ENCODE measurements around the gene CENPP.
A peak's percentile ranks its signal among the peaks of the same experiment; 100 is the strongest.

The CENPP gene

GRCh38 chr9:92440751-92441046, 114.9 kb downstream of the CENPP start:
- Histone ChIP-seq H3K9me3 (ENCODE audit: control insufficient read depth, low read length) (no peaks in the 10 kb centered on the region), H3K27ac (ENCODE audit: low read depth, low read length, severe bottlenecking) (no peak overlapping the region), H3K4me3 (ENCODE audit: extremely low read depth, insufficient read depth, low read length, poor library complexity, severe bottlenecking) (no peak overlapping the region), H3K4me1 (ENCODE audit: control insufficient read depth, insufficient read depth, low read length, poor library complexity, severe bottlenecking) (no peaks in the 10 kb centered on the region), H3K36me3 (ENCODE audit: control insufficient read depth, insufficient read depth, low read length) (no peaks in the 10 kb centered on the region)
- WGBS, 2 experiments (ENCODE audit: insufficient coverage in 2 of 2) = 89% methylated on average over 3 of the region's 6 CpGs; no CpG with 5 or more reads in 1 of the 2 experiments

GRCh38 chr9:92444841-92445240, 119.1 kb downstream of the CENPP start:
- Histone ChIP-seq H3K36me3 (ENCODE audit: control insufficient read depth, insufficient read depth, low read length) (no peaks in the 10 kb centered on the region), H3K27ac (ENCODE audit: low read depth, low read length, severe bottlenecking) (no peak overlapping the region), H3K4me1 (ENCODE audit: control insufficient read depth, insufficient read depth, low read length, poor library complexity, severe bottlenecking) (peaks cover 7% of the 10 kb centered on the region), H3K9me3 (ENCODE audit: control insufficient read depth, low read length) (no peaks in the 10 kb centered on the region), H3K4me3 (ENCODE audit: extremely low read depth, insufficient read depth, low read length, poor library complexity, severe bottlenecking) (no peak overlapping the region)
- 87 to 98% methylated on average over 4 of the region's 4 CpGs for WGBS, 2 experiments (ENCODE audit: insufficient coverage in 2 of 2)

GRCh38 chr9:92446536-92446935, 120.8 kb downstream of the CENPP start:
- no peaks in the 10 kb centered on the region for H3K9me3 ChIP-seq (ENCODE audit: control insufficient read depth, low read length)
- H3K27ac ChIP-seq (ENCODE audit: low read depth, low read length, severe bottlenecking) = no peak overlapping the region
- H3K4me3 ChIP-seq (ENCODE audit: extremely low read depth, insufficient read depth, low read length, poor library complexity, severe bottlenecking) = no peak overlapping the region

GRCh38 chr9:92455217-92455616, 129.5 kb downstream of the CENPP start:
- Histone ChIP-seq H3K9me3 (ENCODE audit: control insufficient read depth, low read length) (no peaks in the 10 kb centered on the region), H3K27ac (ENCODE audit: low read depth, low read length, severe bottlenecking) (no peak overlapping the region), H3K4me3 (ENCODE audit: extremely low read depth, insufficient read depth, low read length, poor library complexity, severe bottlenecking) (no peak overlapping the region), H3K4me1 (ENCODE audit: control insufficient read depth, insufficient read depth, low read length, poor library complexity, severe bottlenecking) (no peaks in the 10 kb centered on the region), H3K36me3 (ENCODE audit: control insufficient read depth, insufficient read depth, low read length) (no peaks in the 10 kb centered on the region)
- 75% methylated on average over 2 of the region's 3 CpGs; no CpG with 5 or more reads in 1 of the 2 experiments for WGBS, 2 experiments (ENCODE audit: insufficient coverage in 2 of 2)

More at GRCh38 chr9:92446536-92446935, 120.8 kb downstream of the CENPP start:
- H3K4me1 ChIP-seq (ENCODE audit: control insufficient read depth, insufficient read depth, low read length, poor library complexity, severe bottlenecking) = peaks cover 7% of the 10 kb centered on the region
- H3K36me3 ChIP-seq (ENCODE audit: control insufficient read depth, insufficient read depth, low read length) = no peaks in the 10 kb centered on the region

GRCh38 chr9:92457576-92457975, 131.8 kb downstream of the CENPP start:
- no CpG with 5 or more reads among the region's 4 CpGs for WGBS, 2 experiments (ENCODE audit: insufficient coverage in 2 of 2)
- no peaks in the 10 kb centered on the region for H3K36me3 ChIP-seq (ENCODE audit: control insufficient read depth, insufficient read depth, low read length)
- H3K4me1 ChIP-seq (ENCODE audit: control insufficient read depth, insufficient read depth, low read length, poor library complexity, severe bottlenecking) = no peaks in the 10 kb centered on the region
- no peaks in the 10 kb centered on the region for H3K9me3 ChIP-seq (ENCODE audit: control insufficient read depth, low read length)
- no peak overlapping the region for H3K27ac ChIP-seq (ENCODE audit: low read depth, low read length, severe bottlenecking)
- no peak overlapping the region for H3K4me3 ChIP-seq (ENCODE audit: extremely low read depth, insufficient read depth, low read length, poor library complexity, severe bottlenecking)

DNA sequence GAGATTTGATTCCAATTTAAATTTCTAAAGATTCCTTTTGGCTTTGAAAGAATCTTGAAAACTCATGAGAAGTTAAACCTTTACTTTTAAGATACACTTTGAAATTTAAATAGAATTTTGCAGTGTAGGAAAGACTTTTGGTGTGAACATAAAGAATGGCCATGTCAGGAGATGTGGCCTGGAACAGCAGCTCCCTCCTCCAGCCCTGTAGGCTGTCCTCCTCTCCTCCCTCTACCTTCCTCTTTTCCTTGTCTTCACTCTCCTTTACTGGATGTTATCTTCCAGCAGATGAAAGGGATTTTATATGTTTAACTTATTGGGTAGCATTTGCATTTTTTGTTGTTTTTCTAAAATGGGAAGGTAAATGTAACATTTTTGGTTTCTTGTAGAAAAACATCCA, 137.6 kb downstream of the CENPP start:
- Histone ChIP-seq H3K27ac (ENCODE audit: low read depth, low read length, severe bottlenecking) (peak overlapping the region; percentile 19), H3K9me3 (ENCODE audit: control insufficient read depth, low read length) (no peaks in the 10 kb centered on the region), H3K36me3 (ENCODE audit: control insufficient read depth, insufficient read depth, low read length) (no peaks in the 10 kb centered on the region), H3K4me3 (ENCODE audit: extremely low read depth, insufficient read depth, low read length, poor library complexity, severe bottlenecking) (no peak overlapping the region), H3K4me1 (ENCODE audit: control insufficient read depth, insufficient read depth, low read length, poor library complexity, severe bottlenecking) (peaks cover 25% of the 10 kb centered on the region)

DNA sequence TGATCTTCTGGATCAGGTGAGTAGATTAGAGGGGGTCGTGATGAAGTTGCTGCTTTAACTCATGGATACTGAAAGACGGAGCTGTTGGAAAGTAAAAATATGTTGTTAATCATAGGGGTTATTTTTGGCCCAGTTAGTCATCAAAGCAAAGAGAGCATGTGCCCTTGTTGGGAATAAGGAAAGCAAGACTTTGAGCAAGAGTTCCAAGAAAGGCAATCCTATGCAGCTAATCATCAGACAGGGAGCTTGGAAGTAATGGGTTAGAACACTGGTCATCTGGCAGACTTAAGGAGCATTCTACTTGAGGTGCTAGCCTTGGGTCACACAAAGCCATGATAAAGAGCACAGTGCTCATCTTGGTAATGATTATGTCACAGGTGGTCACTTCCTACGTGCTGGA, 138.2 kb downstream of the CENPP start:
- no peaks in the 10 kb centered on the region for H3K36me3 ChIP-seq (ENCODE audit: control insufficient read depth, insufficient read depth, low read length)
- no peak overlapping the region for H3K4me3 ChIP-seq (ENCODE audit: extremely low read depth, insufficient read depth, low read length, poor library complexity, severe bottlenecking)
- peaks cover 25% of the 10 kb centered on the region for H3K4me1 ChIP-seq (ENCODE audit: control insufficient read depth, insufficient read depth, low read length, poor library complexity, severe bottlenecking)
- no peak overlapping the region for H3K27ac ChIP-seq (ENCODE audit: low read depth, low read length, severe bottlenecking)
- H3K9me3 ChIP-seq (ENCODE audit: control insufficient read depth, low read length) = no peaks in the 10 kb centered on the region
- 70 to 85% methylated on average over 2 to 3 of the region's 3 CpGs for WGBS, 2 experiments (ENCODE audit: insufficient coverage in 2 of 2)

GRCh38 chr9:92467041-92467440, 141.3 kb downstream of the CENPP start:
- Histone ChIP-seq H3K27ac (ENCODE audit: low read depth, low read length, severe bottlenecking) (no peak overlapping the region), H3K4me1 (ENCODE audit: control insufficient read depth, insufficient read depth, low read length, poor library complexity, severe bottlenecking) (peaks cover 25% of the 10 kb centered on the region), H3K4me3 (ENCODE audit: extremely low read depth, insufficient read depth, low read length, poor library complexity, severe bottlenecking) (no peak overlapping the region), H3K9me3 (ENCODE audit: control insufficient read depth, low read length) (no peaks in the 10 kb centered on the region), H3K36me3 (ENCODE audit: control insufficient read depth, insufficient read depth, low read length) (no peaks in the 10 kb centered on the region)
- WGBS, 2 experiments (ENCODE audit: insufficient coverage in 2 of 2) = 100% methylated on average over 1 of the region's 1 CpG

DNA sequence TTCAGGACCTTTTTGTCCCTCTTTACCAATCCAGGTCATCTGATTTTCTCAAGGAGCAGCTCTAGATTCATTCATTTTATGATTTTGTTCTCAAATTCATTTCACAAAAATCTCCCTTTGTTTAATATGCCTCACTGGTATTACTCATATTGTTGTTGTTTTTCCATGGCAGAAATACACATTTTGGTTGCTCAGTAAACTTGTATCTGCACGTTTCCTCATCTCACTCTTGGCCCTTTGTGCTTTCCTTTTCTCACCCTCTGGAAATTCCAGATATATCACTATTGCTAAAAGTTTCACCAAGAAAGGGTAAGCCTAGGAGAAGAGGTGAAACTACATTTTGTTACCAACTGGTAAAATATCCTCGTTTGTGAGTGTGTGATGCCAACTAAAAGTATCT, 141.8 kb downstream of the CENPP start:
- Histone ChIP-seq H3K4me3 (ENCODE audit: extremely low read depth, insufficient read depth, low read length, poor library complexity, severe bottlenecking) (no peak overlapping the region), H3K27ac (ENCODE audit: low read depth, low read length, severe bottlenecking) (no peak overlapping the region), H3K36me3 (ENCODE audit: control insufficient read depth, insufficient read depth, low read length) (no peaks in the 10 kb centered on the region), H3K9me3 (ENCODE audit: control insufficient read depth, low read length) (no peaks in the 10 kb centered on the region), H3K4me1 (ENCODE audit: control insufficient read depth, insufficient read depth, low read length, poor library complexity, severe bottlenecking) (peaks cover 25% of the 10 kb centered on the region)
- 100% methylated on average over 1 to 2 of the region's 2 CpGs for WGBS, 2 experiments (ENCODE audit: insufficient coverage in 2 of 2)

DNA sequence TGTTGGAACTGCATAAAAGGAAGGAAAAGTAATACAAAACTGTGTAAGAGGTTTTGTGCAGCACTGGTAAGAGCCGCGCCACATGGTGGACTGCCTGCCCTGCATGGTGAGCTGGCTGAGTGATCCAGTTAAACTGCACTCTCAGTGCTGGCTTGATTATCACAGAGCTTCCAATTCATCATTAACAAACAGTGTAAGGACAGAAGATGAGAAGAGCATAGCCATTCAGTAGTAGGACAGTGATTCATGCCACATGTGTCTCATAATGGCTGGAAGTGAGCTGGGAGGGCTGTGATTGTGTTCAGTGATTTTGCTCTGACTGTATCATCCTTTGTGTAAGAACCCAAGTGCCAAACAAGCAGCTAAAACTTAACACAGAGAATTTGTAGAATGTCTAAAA, 142.5 kb downstream of the CENPP start:
- H3K9me3 ChIP-seq (ENCODE audit: control insufficient read depth, low read length) = no peaks in the 10 kb centered on the region
- H3K27ac ChIP-seq (ENCODE audit: low read depth, low read length, severe bottlenecking) = no peak overlapping the region
- H3K36me3 ChIP-seq (ENCODE audit: control insufficient read depth, insufficient read depth, low read length) = no peaks in the 10 kb centered on the region
- H3K4me1 ChIP-seq (ENCODE audit: control insufficient read depth, insufficient read depth, low read length, poor library complexity, severe bottlenecking) = peaks cover 20% of the 10 kb centered on the region
- WGBS, 2 experiments (ENCODE audit: insufficient coverage in 2 of 2) = 90 to 100% methylated on average over 1 to 2 of the region's 2 CpGs
- no peak overlapping the region for H3K4me3 ChIP-seq (ENCODE audit: extremely low read depth, insufficient read depth, low read length, poor library complexity, severe bottlenecking)

DNA sequence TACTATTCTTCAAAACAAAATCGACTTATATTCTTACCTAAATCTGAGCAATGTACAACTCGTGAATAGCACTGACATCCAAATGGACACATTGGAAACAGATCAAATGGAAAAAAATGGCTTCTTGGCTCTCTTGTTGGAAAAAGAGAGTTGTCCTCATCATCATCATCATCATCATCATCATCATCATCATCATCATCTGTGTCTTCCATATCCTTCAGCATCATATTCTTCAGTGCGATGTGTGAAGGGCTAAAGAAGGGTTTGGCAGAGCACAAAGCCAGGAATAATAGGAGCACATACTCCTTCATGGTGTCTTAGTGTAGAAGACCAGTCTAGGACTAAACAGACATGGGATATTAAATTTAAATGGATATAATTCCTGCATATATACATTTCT, 148.8 kb downstream of the CENPP start:
- WGBS, 2 experiments (ENCODE audit: insufficient coverage in 2 of 2) = 100% methylated on average over 2 of the region's 3 CpGs
- H3K36me3 ChIP-seq (ENCODE audit: control insufficient read depth, insufficient read depth, low read length) = no peaks in the 10 kb centered on the region
- no peak overlapping the region for H3K27ac ChIP-seq (ENCODE audit: low read depth, low read length, severe bottlenecking)
- H3K4me1 ChIP-seq (ENCODE audit: control insufficient read depth, insufficient read depth, low read length, poor library complexity, severe bottlenecking) = peaks cover 1% of the 10 kb centered on the region
- no peaks in the 10 kb centered on the region for H3K9me3 ChIP-seq (ENCODE audit: control insufficient read depth, low read length)
- H3K4me3 ChIP-seq (ENCODE audit: extremely low read depth, insufficient read depth, low read length, poor library complexity, severe bottlenecking) = no peak overlapping the region

DNA sequence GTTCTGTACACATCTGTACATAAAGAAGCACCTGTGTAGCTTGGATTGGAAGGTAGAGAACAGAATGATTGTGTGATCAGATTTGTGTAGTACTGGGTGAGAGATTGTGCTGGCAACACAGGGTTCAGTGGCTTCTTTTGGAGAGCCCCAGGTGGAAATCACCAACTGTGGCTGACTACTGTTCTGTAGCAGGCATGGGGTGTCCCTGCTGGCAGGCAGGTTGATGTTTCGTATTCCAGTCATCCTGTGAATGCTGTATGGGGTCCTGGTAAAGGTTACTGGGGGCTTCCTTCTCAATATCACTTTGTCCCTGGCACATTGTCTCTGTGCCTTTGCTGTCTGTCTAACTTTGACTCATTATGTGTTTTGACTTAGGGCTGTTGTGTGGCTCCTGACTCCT, 151.2 kb downstream of the CENPP start:
- Histone ChIP-seq H3K4me1 (ENCODE audit: control insufficient read depth, insufficient read depth, low read length, poor library complexity, severe bottlenecking) (peaks cover 20% of the 10 kb centered on the region), H3K9me3 (ENCODE audit: control insufficient read depth, low read length) (no peaks in the 10 kb centered on the region), H3K36me3 (ENCODE audit: control insufficient read depth, insufficient read depth, low read length) (no peaks in the 10 kb centered on the region), H3K27ac (ENCODE audit: low read depth, low read length, severe bottlenecking) (no peak overlapping the region), H3K4me3 (ENCODE audit: extremely low read depth, insufficient read depth, low read length, poor library complexity, severe bottlenecking) (no peak overlapping the region)
- 100% methylated on average over 1 of the region's 1 CpG; no CpG with 5 or more reads in 1 of the 2 experiments for WGBS, 2 experiments (ENCODE audit: insufficient coverage in 2 of 2)
